GM12891 (cell line): ENCODE results near the gene MIGA1.

Experiments used
- POLR2A ChIP-seq: IDR thresholded peaks from 2 replicates; pipeline ENCODE4 v1.6.1; 2011; ENCODE audit warnings: low read depth, low read length, control low read depth
- POLR2AphosphoS5 ChIP-seq: IDR thresholded peaks from 2 replicates; pipeline ENCODE4 v1.6.1; 2011; ENCODE audit warnings: low read depth, low read length, control low read depth
- POU2F2 ChIP-seq: IDR thresholded peaks from 2 replicates; pipeline ENCODE4 v1.6.1; 2011; ENCODE audit warnings: low read depth, mild to moderate bottlenecking, control low read depth, low read length, moderate library complexity
- SPI1 ChIP-seq: IDR thresholded peaks from 2 replicates; pipeline ENCODE4 v1.6.1; 2011; ENCODE audit warnings: low read depth, low read length, control low read depth
- TAF1 ChIP-seq: IDR thresholded peaks from 2 replicates; pipeline ENCODE4 v1.6.1; 2011; ENCODE audit warnings: low read depth, low read length, control low read depth

- no peak for TF ChIP-seq POLR2A
- no peak for TF ChIP-seq TAF1
- no peak for TF ChIP-seq POLR2AphosphoS5
- TF ChIP-seq POU2F2, result no peak
- peak; percentile 12; the same call in 1 of the 2 replicates for TF ChIP-seq SPI1
These were observed 126.6 kb downstream of the MIGA1 start for GRCh38 chr1:77906019-77906545.
